GM18519 (cell line): ENCODE measurements around the gene SPACA9.

Experiments
- ATAC-seq: cut with Tn5 transposase; IDR thresholded peaks from one replicate; pipeline ENCODE4 v1.9.1; 2021; ENCODE audit warnings: mild to moderate bottlenecking, moderate library complexity; ENCODE audit not compliant: unreplicated experiment, low FRiP score

The SPACA9 gene

GRCh38 chr9:132878695-132879456 lies at the start of gene SPACA9:
Gene SPACA9 (plus strand): TSS chr9:132878898. CDS start chr9:132883948, 5,050 bp downstream.
- ATAC-seq = no peak

GRCh38 chr9:132832171-132832881 lies 46.4 kb upstream of the SPACA9 start:
- ATAC-seq = no peak

- no peak for ATAC-seq
Observed at GRCh38 chr9:132833550-132834121, 45.1 kb upstream of the SPACA9 start.

- no peak for ATAC-seq
Observed at GRCh38 chr9:132834343-132834742, 44.4 kb upstream of the SPACA9 start.

GRCh38 chr9:132837501-132838286 lies 41.0 kb upstream of the SPACA9 start:
- ATAC-seq = no peak

- ATAC-seq = no peak
Observed at GRCh38 chr9:132838291-132838690, 40.4 kb upstream of the SPACA9 start.

GRCh38 chr9:132840980-132841379 lies 37.7 kb upstream of the SPACA9 start:
- no peak for ATAC-seq

GRCh38 chr9:132842124-132843044 lies 36.3 kb upstream of the SPACA9 start:
- no peak for ATAC-seq

GRCh38 chr9:132846109-132846917 lies 32.4 kb upstream of the SPACA9 start:
- ATAC-seq = no peak

GRCh38 chr9:132846918-132847515 lies 31.7 kb upstream of the SPACA9 start:
- no peak for ATAC-seq

- ATAC-seq = no peak
Observed at GRCh38 chr9:132849185-132849706, 29.5 kb upstream of the SPACA9 start.

GRCh38 chr9:132853482-132853881 lies 25.2 kb upstream of the SPACA9 start:
- no peak for ATAC-seq

- ATAC-seq = no peak
Observed at GRCh38 chr9:132854832-132855231, 23.9 kb upstream of the SPACA9 start.

- no peak for ATAC-seq
Observed at GRCh38 chr9:132855904-132856303, 22.8 kb upstream of the SPACA9 start.

GRCh38 chr9:132857031-132857430 lies 21.7 kb upstream of the SPACA9 start:
- no peak for ATAC-seq

GRCh38 chr9:132857616-132858342 lies 20.9 kb upstream of the SPACA9 start:
- ATAC-seq = no peak

- ATAC-seq = no peak
Observed at GRCh38 chr9:132858751-132859150, 19.9 kb upstream of the SPACA9 start.

- no peak for ATAC-seq
Observed at GRCh38 chr9:132861666-132862065, 17.0 kb upstream of the SPACA9 start.
